SIG-M5 (cell line): ENCODE results near the gene PRTFDC1.

Experiments used
- DNase-seq: peaks from one replicate; lab custom pipeline; 2025; lab: John Stamatoyannopoulos, UW

The PRTFDC1 gene

DNA sequence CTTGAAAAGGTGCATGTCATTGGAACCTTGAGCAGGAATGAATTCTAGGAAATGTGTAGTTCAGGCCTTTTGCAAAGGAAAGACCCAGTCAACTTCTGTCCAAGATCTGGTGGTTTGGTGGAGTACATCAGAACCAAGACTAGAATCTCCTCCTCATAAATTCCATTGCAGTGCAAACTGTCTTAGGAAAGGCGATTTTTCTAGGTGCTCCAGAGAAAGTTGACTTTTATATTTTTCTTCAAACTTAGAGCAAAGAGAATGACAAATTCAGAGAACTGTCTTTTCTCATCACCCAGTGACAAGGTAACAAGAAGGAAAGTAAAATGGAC is 50.0 kb downstream of the PRTFDC1 start:
- no peak for DNase-seq

DNA sequence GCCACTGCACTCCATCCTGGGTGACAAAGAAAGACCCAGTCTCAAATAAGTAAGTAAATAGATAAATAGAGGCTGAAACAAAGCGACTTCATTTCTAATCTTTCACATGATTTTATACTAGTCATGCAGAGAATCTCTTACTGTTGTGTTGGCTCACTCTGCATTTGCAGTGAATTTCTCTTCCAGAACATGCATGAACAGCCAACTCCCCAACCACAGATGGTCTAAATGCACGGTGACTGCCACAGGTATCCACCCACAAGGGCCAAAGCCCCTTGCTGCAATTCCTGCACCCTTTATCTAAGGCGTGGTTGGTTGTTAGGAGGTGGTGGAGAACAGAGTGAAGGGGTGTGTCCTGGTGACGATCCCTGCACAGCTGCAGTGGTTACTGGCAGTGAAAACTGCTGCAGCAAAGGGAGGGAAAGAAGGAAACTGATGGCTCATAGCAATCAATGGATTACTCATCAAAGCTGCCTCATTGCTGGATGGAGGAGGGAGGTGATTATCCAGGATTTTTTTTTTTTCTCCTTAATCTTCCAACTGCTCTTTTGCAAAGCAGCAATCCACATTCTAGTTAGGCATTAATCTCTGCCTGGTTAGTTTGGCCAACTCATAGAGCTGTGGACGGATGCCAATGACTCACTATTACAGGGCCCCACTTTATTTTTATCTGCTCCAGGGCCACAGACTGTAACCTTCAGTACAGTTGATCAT is 50.6 kb downstream of the PRTFDC1 start:
- no peak for DNase-seq

GRCh38 chr10:24900888-24901685 is 51.3 kb downstream of the PRTFDC1 start:
- DNase-seq = no peak

GRCh38 chr10:24899571-24899970 is 52.8 kb downstream of the PRTFDC1 start:
- DNase-seq = no peak

- no peak for DNase-seq
Observed at GRCh38 chr10:24898501-24898900, 53.9 kb downstream of the PRTFDC1 start.

DNA sequence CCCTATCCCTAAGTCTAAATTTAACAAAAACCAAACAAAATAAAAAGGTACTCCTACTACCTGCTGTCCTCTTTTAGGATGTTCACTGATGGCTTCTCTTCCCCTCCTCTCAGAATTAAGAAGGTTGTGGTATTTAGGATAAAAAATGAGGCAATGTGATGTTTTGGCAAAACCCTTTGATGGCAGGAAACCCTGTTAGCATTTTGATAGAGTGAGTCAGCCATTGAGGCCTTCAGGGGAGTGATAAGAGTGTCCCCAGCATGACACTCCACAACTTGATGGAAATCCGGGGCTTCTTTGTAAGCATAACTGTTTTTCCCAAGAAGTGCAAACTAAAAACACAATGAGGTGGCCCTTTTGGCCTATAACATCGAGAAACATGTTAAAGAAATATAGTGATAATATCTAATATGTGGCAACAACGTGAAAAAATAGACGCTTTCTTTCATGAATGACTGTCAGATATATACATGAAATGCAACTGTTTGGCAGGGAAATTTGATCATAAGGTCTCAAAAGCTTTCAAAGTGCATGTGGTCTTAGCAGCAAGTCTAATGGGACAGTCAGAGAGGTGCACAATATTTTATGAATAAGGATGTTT is 55.0 kb downstream of the PRTFDC1 start:
- no peak for DNase-seq

- DNase-seq = no peak
Observed at GRCh38 chr10:24894728-24895127, 57.7 kb downstream of the PRTFDC1 start.

- DNase-seq = no peak
Observed at GRCh38 chr10:24894309-24894708, 58.1 kb downstream of the PRTFDC1 start.

- no peak for DNase-seq
Observed at GRCh38 chr10:24893127-24893526, 59.3 kb downstream of the PRTFDC1 start.

DNA sequence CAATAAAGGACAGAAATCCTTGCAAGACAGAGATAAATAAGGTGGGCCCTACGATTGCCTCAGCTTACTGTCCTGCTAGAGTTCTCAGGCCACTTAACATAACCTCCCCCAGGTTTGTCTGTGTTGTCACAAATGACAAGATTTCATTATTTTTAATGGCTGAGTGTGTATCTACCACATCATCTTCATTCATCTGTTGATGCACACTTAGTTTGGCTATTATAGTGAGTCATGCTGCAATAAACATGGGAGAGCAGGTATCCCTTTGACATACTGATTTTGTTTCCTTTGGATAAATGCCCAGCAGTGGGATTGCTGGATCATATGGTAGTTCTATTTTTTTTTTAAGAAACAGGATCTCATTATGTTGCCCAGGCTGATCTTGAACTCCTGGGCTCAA is 60.6 kb downstream of the PRTFDC1 start:
- no peak for DNase-seq

DNA sequence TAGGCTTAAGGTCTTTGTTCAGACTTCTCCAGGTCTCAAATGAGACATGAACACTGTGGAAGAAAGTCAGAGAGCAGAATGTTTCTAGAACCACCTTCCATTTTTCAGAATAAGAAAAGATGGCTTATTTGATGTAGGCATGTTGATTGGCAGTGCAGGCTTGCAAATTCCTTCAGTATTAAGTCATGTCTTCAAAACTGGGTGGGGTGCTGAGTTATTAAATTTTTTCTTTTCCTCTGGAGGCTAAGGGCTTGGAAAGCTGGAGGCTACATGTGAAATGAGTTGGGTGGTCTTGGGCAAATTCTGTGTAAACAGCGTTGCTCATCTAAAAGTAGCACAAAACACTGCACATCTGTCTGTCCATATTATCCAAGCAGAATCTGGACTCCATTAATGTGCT is 62.8 kb downstream of the PRTFDC1 start:
- no peak for DNase-seq

GRCh38 chr10:24887855-24888231 is 64.6 kb downstream of the PRTFDC1 start:
- no peak for DNase-seq

GRCh38 chr10:24886290-24886680 is 66.1 kb downstream of the PRTFDC1 start:
- DNase-seq = no peak

- no peak for DNase-seq
Observed at GRCh38 chr10:24885551-24886289, 66.7 kb downstream of the PRTFDC1 start.

GRCh38 chr10:24884793-24885192 is 67.6 kb downstream of the PRTFDC1 start:
- no peak for DNase-seq

- no peak for DNase-seq
Observed at GRCh38 chr10:24884316-24884715, 68.1 kb downstream of the PRTFDC1 start.

- no peak for DNase-seq
Observed at GRCh38 chr10:24883176-24883575, 69.2 kb downstream of the PRTFDC1 start.

DNA sequence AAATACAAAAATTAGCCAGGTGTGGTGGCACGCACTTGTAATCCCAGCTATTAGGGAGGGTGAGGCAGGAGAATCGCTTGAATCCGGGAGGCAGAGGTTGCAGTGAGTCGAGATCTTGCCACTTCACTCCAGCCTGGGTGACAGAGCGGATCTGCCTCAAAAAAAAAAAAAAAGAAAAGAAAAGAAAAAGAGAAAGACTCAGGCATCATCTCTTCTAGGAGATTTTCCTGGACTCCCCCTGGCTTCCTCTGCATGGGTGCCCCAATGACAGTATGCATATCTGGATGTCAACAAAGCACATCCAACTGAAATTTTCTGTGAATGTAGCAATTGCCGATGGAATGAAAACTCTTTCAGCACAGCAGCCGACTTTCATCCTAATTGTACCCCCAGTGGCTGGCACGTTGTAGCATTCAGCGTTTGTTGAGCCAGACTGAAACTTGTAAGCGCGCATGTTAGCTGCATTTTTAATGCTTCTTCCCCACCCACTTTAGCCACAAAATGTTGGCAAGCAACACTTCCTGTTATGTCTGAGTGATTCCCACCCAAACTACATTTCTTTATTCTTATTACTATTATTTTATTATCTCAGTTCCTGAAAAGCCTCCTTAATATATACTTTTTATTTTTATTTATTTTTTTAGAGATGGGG is 70.2 kb downstream of the PRTFDC1 start:
- DNase-seq = no peak

DNA sequence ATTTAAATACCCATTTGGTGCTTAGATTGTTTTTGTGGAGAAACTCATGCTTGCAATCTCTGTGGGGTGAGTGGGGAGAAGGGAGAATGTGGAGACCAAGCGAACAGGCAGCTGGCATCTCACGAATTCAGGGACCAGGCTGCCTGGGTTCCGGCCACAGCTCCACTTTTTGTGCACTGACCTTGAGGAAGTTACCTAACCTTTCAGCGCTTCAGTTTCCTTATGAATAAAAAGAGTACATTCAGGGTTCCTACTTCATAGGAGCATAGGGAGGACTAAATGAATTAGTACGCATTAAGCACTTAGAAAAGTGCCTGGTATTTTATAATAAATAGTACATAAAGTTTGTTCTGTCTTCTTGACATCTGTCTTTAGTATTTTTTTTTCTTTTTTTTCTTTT is 72.5 kb downstream of the PRTFDC1 start:
- DNase-seq = no peak

DNA sequence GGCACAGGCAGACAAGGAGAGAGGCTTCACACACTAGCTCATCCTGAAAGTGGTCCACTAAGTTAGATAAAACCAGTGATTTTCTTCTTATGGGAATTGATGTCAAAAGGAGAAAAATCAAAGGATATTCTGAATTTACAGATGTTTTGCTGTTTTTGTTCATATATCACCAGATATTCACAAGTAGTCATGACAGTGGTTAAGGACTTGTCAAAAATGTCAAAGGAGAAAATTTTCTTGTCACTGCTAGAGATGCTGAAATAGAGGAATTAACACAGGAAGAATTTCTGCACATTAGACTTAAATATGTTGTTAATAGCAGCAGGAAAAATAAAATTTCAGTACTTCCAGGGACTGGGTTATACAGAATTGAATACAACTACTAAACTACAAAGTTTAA is 78.3 kb downstream of the PRTFDC1 start:
- no peak for DNase-seq

DNA sequence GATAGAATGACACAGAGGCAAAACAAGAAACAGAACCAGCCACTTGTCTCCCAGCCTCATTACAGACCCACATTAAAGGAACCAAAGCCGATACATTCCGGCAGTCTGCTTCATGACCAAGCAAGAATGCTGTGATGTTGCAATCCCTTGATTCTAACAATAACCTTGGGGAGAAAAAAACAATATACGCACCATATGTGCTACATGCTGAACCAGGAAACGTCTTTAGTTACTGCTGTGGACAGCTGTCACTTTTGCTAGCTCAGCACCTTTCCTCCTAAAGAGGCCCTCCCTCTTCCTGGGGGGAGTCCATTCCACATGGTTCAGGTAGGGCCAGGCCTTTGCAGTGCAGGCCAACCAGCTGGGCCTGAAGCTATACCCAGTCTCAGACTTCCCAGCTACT is 79.1 kb downstream of the PRTFDC1 start:
- no peak for DNase-seq

DNA sequence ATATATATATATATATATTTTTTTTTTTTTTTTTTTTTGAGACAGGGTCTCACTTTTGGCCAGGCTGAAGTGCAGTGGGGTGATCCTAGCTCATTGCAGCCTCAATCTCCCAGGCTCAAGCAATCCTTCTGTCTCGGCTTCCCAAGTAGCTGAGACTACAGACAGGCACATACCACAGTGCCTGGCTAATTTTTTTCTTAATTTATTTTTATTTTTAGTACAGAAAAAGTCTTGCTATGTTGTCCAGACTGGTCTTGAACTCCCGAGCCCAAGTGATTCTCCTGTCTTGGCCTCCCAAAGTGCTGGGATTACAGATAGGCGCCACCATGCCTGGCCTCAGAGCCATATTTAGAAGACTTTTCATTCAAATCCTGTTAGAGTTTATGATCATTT is 79.6 kb downstream of the PRTFDC1 start:
- DNase-seq = no peak
